HCT116 (cell line): Measurements from ENCODE around the gene MED13L. TPM values are rescaled to one million over a fixed set of nuclear protein-coding genes. Genes with fewer than 3 reads are reported as not detected.

ENCODE experiments used
- ATAC-seq: fragments of 200-7000 bp; cut with Tn5 transposase; 2 replicates; pipeline ENCODE4 v1.9.1; 2020; ENCODE audit warnings: mild to moderate bottlenecking, moderate library complexity
- BruUV-seq: library from RNA; stranded (reverse); fragments of 400-500 nt; replicated peaks from 2 replicates; lab custom pipeline; 2021; lab: Mats Ljungman, UMichigan
- CTCF ChIA-PET: fragments of 300-600 bp; sonication (Branson Sonifier 250); formaldehyde crosslinking; loops from one replicate; lab custom pipeline; 2021; ENCODE audit warnings: antibody characterized with exemption; lab: Charles Lee
- POLR2A ChIA-PET: fragments of 300-600, 350-600 bp; sonication (Branson Sonifier 250); formaldehyde crosslinking; loops from one replicate; lab custom pipeline; 2021; ENCODE audit warnings: antibody characterized with exemption; lab: Charles Lee
- RAD21 ChIA-PET, 2 experiments: fragments of 300-600 bp; sonication (Branson Sonifier 250); formaldehyde crosslinking; loops; one replicate each; lab custom pipeline; 2023; ENCODE audit warnings: low total read pairs in 2 of 2; ENCODE audit not compliant: uncharacterized antibody in 2 of 2, unreplicated experiment in 2 of 2, low non-redundant PET in 1 of 2; lab: Charles Lee
- DNase-seq: peaks from one replicate; pipeline ENCODE4 v3.0.0-alpha.2; 2010; ENCODE audit warnings: low read depth, low spot score
- H2AFZ ChIP-seq: fragments of 200-600 bp; shearing (Covaris generic), sonication (generic); 2 replicates; pipeline ENCODE4 v1.6.1; 2017; ENCODE audit warnings: low read depth, mixed run types, mixed read lengths, antibody characterized with exemption, low read length; ENCODE audit not compliant: poor library complexity, severe bottlenecking
- H3K27ac ChIP-seq: 2 replicates; pipeline ENCODE4 v1.5.1; 2012; ENCODE audit warnings: low read depth, low read length
- H3K27me3 ChIP-seq: fragments of 200-600 bp; sonication (generic); 2 replicates; pipeline ENCODE4 v1.6.1; 2016; ENCODE audit warnings: mixed run types, low read length, mixed read lengths; ENCODE audit not compliant: insufficient read depth
- H3K36me3 ChIP-seq, 2 experiments: fragments of 200-500 bp in 1 of 2; fragments of 200-600 bp in 1 of 2; sonication (Bioruptor generic) in 1 of 2; sonication (generic) in 1 of 2; 2 replicates each; pipeline versions ENCODE4 v1.5.1 to v1.6.1; 2014 to 2016; ENCODE audit warnings: low read length in 2 of 2, inconsistent platforms in 1 of 2, mixed read lengths in 1 of 2, mixed run types in 1 of 2; ENCODE audit not compliant: insufficient read depth in 2 of 2, control insufficient read depth in 1 of 2
- H3K4me1 ChIP-seq, 2 experiments: fragments of 200-600 bp in 1 of 2; sonication (generic) in 1 of 2; 2 replicates each; pipeline versions ENCODE4 v1.5.1 to v1.6.1; 2012 to 2017; ENCODE audit warnings: low read length in 2 of 2, inconsistent platforms in 1 of 2, mild to moderate bottlenecking in 1 of 2, mixed read lengths in 1 of 2, mixed run types in 1 of 2, moderate library complexity in 1 of 2; ENCODE audit not compliant: insufficient read depth in 2 of 2, control insufficient read depth in 1 of 2
- H3K4me2 ChIP-seq: fragments of 200-600 bp; sonication (generic); 2 replicates; pipeline ENCODE4 v1.6.1; 2017; ENCODE audit warnings: mixed run types, low read length, mixed read lengths
- H3K4me3 ChIP-seq, 2 experiments: fragments of 200-600 bp in 1 of 2; sonication (generic) in 1 of 2; replicated peaks in 1 of 2; 2 replicates each; pipeline ENCODE4 v1.5.1; 2011 to 2016; ENCODE audit warnings: low read length in 2 of 2, control low read depth in 1 of 2, low read depth in 1 of 2, mild to moderate bottlenecking in 1 of 2, mixed read lengths in 1 of 2, mixed run types in 1 of 2
- H3K79me2 ChIP-seq: fragments of 200-600 bp; sonication (generic); 2 replicates; pipeline ENCODE4 v1.6.1; 2017; ENCODE audit warnings: mild to moderate bottlenecking, mixed run types, low read length, moderate library complexity, mixed read lengths; ENCODE audit not compliant: insufficient read depth
- H3K9ac ChIP-seq: fragments of 200-600 bp; sonication (generic); 2 replicates; pipeline ENCODE4 v1.6.1; 2016; ENCODE audit warnings: low read length, mixed read lengths
- H3K9me2 ChIP-seq: fragments of 200-600 bp; sonication (generic), shearing (Covaris generic); 2 replicates; pipeline ENCODE4 v1.6.1; 2017; ENCODE audit warnings: mixed run types, mild to moderate bottlenecking, moderate library complexity; ENCODE audit not compliant: insufficient read depth
- H3K9me3 ChIP-seq, 2 experiments: fragments of 200-500 bp in 1 of 2; fragments of 200-600 bp in 1 of 2; sonication (Bioruptor generic) in 1 of 2; sonication (generic) in 1 of 2; 2 replicates each; pipeline ENCODE4 v1.6.1; 2014 to 2017; ENCODE audit warnings: low read length in 2 of 2, mixed read lengths in 2 of 2, inconsistent platforms in 1 of 2, low read depth in 1 of 2, mild to moderate bottlenecking in 1 of 2, mixed run types in 1 of 2, moderate library complexity in 1 of 2; ENCODE audit not compliant: control insufficient read depth in 1 of 2, insufficient read depth in 1 of 2
- H4K20me1 ChIP-seq: fragments of 200-600 bp; sonication (generic), shearing (Covaris generic); 2 replicates; pipeline ENCODE4 v1.6.1; 2017; ENCODE audit warnings: mixed run types, mild to moderate bottlenecking, moderate library complexity; ENCODE audit not compliant: insufficient read depth
- CBX3 ChIP-seq: IDR thresholded peaks from 2 replicates; pipeline ENCODE4 v1.6.1; 2012; ENCODE audit warnings: low read depth
- CEBPB ChIP-seq: IDR thresholded peaks from 2 replicates; pipeline ENCODE4 v1.6.1; 2012; ENCODE audit warnings: low read depth
- CTCF ChIP-seq, 3 experiments: fragments of 200-600 bp in 1 of 3; sonication (generic) in 1 of 3; IDR thresholded peaks in 2 of 3; conservative IDR thresholded peaks in 1 of 3; 2 replicates each; pipeline ENCODE4 v1.5.1; 2012 to 2017; ENCODE audit warnings: low read depth in 2 of 3, low read length in 2 of 3, antibody characterized with exemption in 1 of 3, borderline replicate concordance in 1 of 3, control low read depth in 1 of 3, mild to moderate bottlenecking in 1 of 3, mixed read lengths in 1 of 3, mixed run types in 1 of 3, moderate library complexity in 1 of 3; ENCODE audit not compliant: insufficient read depth in 1 of 3
- ELF1 ChIP-seq: IDR thresholded peaks from 2 replicates; pipeline ENCODE4 v1.6.1; 2012; ENCODE audit warnings: low read depth, borderline replicate concordance
- EZH2 ChIP-seq: fragments of 200-600 bp; sonication (generic); IDR thresholded peaks from 2 replicates; pipeline ENCODE4 v1.6.1; 2017; ENCODE audit warnings: antibody characterized with exemption, mixed run types
- EZH2phosphoT487 ChIP-seq: fragments of 200-600 bp; IDR thresholded peaks from 2 replicates; pipeline ENCODE4 v1.6.1; 2018; ENCODE audit warnings: antibody characterized with exemption, borderline replicate concordance
- RAD21 ChIP-seq: IDR thresholded peaks from 2 replicates; pipeline ENCODE4 v1.6.1; 2012; ENCODE audit warnings: low read depth, mild to moderate bottlenecking
- YY1 ChIP-seq: IDR thresholded peaks from 2 replicates; pipeline ENCODE4 v1.6.1; 2011; ENCODE audit warnings: low read length, low read depth, moderate library complexity, mild to moderate bottlenecking; ENCODE audit not compliant: insufficient replicate concordance; ENCODE audit errors: extremely low read depth
- intact Hi-C: fragments of 100-400 bp; cut with micrococcal nuclease; formaldehyde crosslinking; loops from 2 replicates; pipeline ENCODE4 v1.10.0; 2022
- total RNA-seq: library from RNA; stranded (reverse); gene quantifications from one replicate; pipeline ENCODE4 v1.2.1, GENCODE V29; 2021; ENCODE audit not compliant: unreplicated experiment

The MED13L gene
- total RNA-seq, 1 experiment from 2014 or later = 176 TPM

GRCh38 chr12:116314477-116314876, 37.0 kb upstream of the MED13L start:
- CTCF ChIA-PET = no interaction called here
- no peak overlapping the region for H3K4me2 ChIP-seq
- no TSS peak for BruUV-seq
- no peaks in the 10 kb centered on the region for H3K36me3 ChIP-seq
- H3K79me2 ChIP-seq = no peaks in the 10 kb centered on the region
- H3K27me3 ChIP-seq = no peaks in the 10 kb centered on the region
- no peak overlapping the region for H2AFZ ChIP-seq
- TF ChIP-seq CTCF (IDR thresholded peaks at IDR 0.05 in 2 of 3, conservative IDR thresholded peaks at IDR 0.05 in 1 of 3; ENCODE audit: borderline replicate concordance in 1 of 3, insufficient read depth in 1 of 3, low read depth in 2 of 3, low read length in 2 of 3) (no peak), CBX3 (no peak), EZH2phosphoT487 (no peak), CEBPB (no peak), RAD21 (no peak), ELF1 (no peak), YY1 (no peak), EZH2 (no peak)
- H3K4me1 ChIP-seq = peaks cover 0 to 7% of the 10 kb centered on the region in 2 experiments; a peak in 1 of 4 replicates
- H3K4me3 ChIP-seq = no peak overlapping the region
- H3K9me3 ChIP-seq = peaks cover 0 to 5% of the 10 kb centered on the region in 2 experiments; a peak in 1 of 4 replicates
- no peaks in the 10 kb centered on the region for H4K20me1 ChIP-seq
- RAD21 ChIA-PET = no interaction called here
- POLR2A ChIA-PET = no interaction called here
- no peak overlapping the region for H3K9ac ChIP-seq
- DNase-seq (no peak), ATAC-seq (no peak)
- no peak overlapping the region for H3K27ac ChIP-seq
- intact Hi-C loops = no loop called here
- no peaks in the 10 kb centered on the region for H3K9me2 ChIP-seq
